GM23338 (cell line): ENCODE results near the gene IRX5.

Experiments used
- ETS1 ChIP-seq: IDR thresholded peaks from 2 replicates; pipeline ENCODE4 v1.6.1; 2016; ENCODE audit warnings: antibody characterized with exemption
- EZH2 ChIP-seq: fragments of 200-600 bp; sonication (generic); IDR thresholded peaks from one replicate; pipeline ENCODE4 v1.8.0; 2017; ENCODE audit warnings: antibody characterized with exemption, mild to moderate bottlenecking, low read depth; ENCODE audit not compliant: unreplicated experiment
- POLR2AphosphoS5 ChIP-seq: IDR thresholded peaks from 2 replicates; pipeline ENCODE4 v1.6.1; 2016; ENCODE audit warnings: antibody characterized with exemption, low read depth
- TF ChIP-seq, protein P1 (sequence below), 2 experiments: fragments of 200-600 bp in 1 of 2; sonication (generic) in 1 of 2; conservative IDR thresholded peaks; 2 replicates each; pipeline versions ENCODE4 v1.5.1 to v1.6.1; 2016 to 2017; ENCODE audit warnings: antibody characterized with exemption in 2 of 2, low read depth in 2 of 2, mild to moderate bottlenecking in 2 of 2, moderate library complexity in 1 of 2
- TF ChIP-seq, protein P2 (sequence below): IDR thresholded peaks from one replicate; pipeline ENCODE4 v1.6.1; 2018; ENCODE audit warnings: antibody characterized with exemption; ENCODE audit not compliant: unreplicated experiment

GRCh38 chr16:54883358-54883757 lies 47.3 kb upstream of the IRX5 start:
- TF ChIP-seq, protein P1, sequence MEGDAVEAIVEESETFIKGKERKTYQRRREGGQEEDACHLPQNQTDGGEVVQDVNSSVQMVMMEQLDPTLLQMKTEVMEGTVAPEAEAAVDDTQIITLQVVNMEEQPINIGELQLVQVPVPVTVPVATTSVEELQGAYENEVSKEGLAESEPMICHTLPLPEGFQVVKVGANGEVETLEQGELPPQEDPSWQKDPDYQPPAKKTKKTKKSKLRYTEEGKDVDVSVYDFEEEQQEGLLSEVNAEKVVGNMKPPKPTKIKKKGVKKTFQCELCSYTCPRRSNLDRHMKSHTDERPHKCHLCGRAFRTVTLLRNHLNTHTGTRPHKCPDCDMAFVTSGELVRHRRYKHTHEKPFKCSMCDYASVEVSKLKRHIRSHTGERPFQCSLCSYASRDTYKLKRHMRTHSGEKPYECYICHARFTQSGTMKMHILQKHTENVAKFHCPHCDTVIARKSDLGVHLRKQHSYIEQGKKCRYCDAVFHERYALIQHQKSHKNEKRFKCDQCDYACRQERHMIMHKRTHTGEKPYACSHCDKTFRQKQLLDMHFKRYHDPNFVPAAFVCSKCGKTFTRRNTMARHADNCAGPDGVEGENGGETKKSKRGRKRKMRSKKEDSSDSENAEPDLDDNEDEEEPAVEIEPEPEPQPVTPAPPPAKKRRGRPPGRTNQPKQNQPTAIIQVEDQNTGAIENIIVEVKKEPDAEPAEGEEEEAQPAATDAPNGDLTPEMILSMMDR (conservative IDR thresholded peaks at IDR 0.05; ENCODE audit: low read depth in 2 of 2) = no peak
- TF ChIP-seq, protein P2, sequence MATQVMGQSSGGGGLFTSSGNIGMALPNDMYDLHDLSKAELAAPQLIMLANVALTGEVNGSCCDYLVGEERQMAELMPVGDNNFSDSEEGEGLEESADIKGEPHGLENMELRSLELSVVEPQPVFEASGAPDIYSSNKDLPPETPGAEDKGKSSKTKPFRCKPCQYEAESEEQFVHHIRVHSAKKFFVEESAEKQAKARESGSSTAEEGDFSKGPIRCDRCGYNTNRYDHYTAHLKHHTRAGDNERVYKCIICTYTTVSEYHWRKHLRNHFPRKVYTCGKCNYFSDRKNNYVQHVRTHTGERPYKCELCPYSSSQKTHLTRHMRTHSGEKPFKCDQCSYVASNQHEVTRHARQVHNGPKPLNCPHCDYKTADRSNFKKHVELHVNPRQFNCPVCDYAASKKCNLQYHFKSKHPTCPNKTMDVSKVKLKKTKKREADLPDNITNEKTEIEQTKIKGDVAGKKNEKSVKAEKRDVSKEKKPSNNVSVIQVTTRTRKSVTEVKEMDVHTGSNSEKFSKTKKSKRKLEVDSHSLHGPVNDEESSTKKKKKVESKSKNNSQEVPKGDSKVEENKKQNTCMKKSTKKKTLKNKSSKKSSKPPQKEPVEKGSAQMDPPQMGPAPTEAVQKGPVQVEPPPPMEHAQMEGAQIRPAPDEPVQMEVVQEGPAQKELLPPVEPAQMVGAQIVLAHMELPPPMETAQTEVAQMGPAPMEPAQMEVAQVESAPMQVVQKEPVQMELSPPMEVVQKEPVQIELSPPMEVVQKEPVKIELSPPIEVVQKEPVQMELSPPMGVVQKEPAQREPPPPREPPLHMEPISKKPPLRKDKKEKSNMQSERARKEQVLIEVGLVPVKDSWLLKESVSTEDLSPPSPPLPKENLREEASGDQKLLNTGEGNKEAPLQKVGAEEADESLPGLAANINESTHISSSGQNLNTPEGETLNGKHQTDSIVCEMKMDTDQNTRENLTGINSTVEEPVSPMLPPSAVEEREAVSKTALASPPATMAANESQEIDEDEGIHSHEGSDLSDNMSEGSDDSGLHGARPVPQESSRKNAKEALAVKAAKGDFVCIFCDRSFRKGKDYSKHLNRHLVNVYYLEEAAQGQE = no peak
- TF ChIP-seq POLR2AphosphoS5 (no peak), EZH2 (no peak), ETS1 (no peak)
